Measurements from ENCODE around the gene MYO7B. TPM values are rescaled to one million over a fixed set of nuclear protein-coding genes. Genes with fewer than 3 reads are reported as not detected.

MYO7B gene
- total RNA-seq, 4 donors from 2014 or later = 0.21 to 0.48 (median 0.28) TPM

DNA sequence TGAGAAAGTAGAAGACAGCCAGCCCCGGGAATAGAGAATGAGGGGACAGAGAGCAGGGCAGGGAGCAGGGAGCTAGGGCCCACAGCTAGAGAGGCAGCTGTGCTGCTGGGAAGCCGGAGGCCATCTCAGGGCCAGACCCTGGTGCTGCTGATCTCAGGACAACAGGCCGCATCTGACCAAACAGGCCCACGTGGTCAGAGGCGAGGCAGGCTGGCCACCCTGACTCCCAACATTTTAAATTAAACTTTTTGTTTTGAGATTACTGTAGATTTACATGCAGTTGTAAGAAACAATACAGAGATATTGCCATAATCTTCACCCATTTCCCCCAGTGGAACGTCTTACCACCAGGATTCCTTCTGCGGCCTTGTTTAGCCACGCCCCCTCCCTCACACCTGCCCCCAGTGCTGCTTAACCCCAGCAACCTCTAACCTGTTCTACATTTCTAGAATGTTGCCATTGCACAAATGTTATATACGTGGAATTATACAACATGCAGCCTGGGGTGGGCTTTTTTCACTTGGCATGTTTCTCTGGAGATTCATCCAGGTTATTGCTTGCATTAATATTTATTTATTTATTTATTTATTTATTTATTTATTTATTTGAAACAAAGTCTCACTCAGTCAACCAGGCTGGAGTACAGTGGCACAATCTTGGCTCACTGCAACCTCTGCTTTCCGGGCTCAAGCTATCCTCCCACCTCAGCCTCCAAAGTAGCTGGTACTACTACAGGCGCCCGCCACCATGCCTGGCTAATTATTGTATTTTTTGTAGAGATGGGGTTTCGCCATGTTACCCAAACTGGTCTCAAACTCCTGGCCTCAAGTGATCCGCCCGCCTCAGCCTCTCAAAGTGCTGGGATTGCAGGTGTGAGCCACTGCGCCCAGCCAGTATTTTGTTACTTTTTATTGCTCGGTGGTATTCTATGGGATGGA lies 61.8 kb downstream of the MYO7B start:
- Histone ChIP-seq H3K36me3 (no peaks in the 10 kb centered on the region), H3K27me3 (no peaks in the 10 kb centered on the region), H3K9me3 (no peaks in the 10 kb centered on the region), H3K27ac (no peak overlapping the region), H3K4me3 (no peak overlapping the region), H3K4me1 (no peaks in the 10 kb centered on the region)
- intact Hi-C loops (cut with DNase I; ENCODE audit: low total_unique reads) = no loop called here
- TF ChIP-seq POLR2A (IDR thresholded peaks at IDR 0.05) = no peak
- TF ChIP-seq, protein P1, sequence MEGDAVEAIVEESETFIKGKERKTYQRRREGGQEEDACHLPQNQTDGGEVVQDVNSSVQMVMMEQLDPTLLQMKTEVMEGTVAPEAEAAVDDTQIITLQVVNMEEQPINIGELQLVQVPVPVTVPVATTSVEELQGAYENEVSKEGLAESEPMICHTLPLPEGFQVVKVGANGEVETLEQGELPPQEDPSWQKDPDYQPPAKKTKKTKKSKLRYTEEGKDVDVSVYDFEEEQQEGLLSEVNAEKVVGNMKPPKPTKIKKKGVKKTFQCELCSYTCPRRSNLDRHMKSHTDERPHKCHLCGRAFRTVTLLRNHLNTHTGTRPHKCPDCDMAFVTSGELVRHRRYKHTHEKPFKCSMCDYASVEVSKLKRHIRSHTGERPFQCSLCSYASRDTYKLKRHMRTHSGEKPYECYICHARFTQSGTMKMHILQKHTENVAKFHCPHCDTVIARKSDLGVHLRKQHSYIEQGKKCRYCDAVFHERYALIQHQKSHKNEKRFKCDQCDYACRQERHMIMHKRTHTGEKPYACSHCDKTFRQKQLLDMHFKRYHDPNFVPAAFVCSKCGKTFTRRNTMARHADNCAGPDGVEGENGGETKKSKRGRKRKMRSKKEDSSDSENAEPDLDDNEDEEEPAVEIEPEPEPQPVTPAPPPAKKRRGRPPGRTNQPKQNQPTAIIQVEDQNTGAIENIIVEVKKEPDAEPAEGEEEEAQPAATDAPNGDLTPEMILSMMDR (IDR thresholded peaks at IDR 0.05) = no peak
- no peak for DNase-seq

DNA sequence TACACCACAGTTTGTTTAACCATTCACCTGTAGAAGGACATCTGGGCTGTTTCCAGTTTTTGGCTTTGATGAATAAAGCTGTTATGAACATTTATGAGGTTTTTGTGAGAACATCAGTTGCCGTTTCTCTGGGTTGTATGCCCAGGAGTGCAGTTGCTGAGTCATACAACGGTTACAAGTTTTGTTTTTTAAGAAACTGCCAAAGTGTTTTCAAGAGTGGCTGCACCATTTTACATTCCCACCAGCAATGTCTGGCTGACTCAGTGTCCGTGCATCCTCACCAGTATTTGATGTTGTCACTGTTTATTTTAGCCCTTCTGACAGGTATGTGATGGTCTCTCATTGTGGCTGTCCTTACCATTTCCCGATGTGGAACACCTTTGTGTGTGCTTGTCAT lies 62.5 kb downstream of the MYO7B start:
- no peak for TF ChIP-seq POLR2A (IDR thresholded peaks at IDR 0.05)
- TF ChIP-seq, protein P1 (IDR thresholded peaks at IDR 0.05) = no peak
- H3K27ac ChIP-seq = no peak overlapping the region
- intact Hi-C loops (cut with DNase I; ENCODE audit: low total_unique reads) = no loop called here
- H3K9me3 ChIP-seq = no peaks in the 10 kb centered on the region
- no peaks in the 10 kb centered on the region for H3K27me3 ChIP-seq
- H3K36me3 ChIP-seq = no peaks in the 10 kb centered on the region
- no peaks in the 10 kb centered on the region for H3K4me1 ChIP-seq
- DNase-seq = no peak
- H3K4me3 ChIP-seq = no peak overlapping the region

DNA sequence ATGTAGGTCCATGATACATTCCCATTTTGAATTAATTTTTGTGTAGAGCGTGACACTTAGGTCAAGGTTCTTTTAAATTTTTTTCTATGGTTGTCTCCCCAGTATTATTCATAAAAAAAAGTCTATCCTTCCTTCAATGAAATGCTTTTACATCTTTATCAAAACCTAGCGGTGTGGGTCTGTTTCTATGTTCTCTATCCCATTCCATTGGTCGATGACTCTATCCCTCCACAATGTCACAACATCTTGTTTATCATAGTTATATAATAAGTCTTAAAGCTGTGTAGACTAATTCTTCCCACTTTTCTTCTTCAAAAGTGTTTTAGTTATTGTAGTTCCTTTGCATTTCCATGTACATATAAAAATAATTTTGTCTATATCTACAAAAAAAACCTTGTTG lies 63.2 kb downstream of the MYO7B start:
- Histone ChIP-seq H3K9me3 (no peaks in the 10 kb centered on the region), H3K27me3 (no peaks in the 10 kb centered on the region), H3K36me3 (no peaks in the 10 kb centered on the region), H3K4me1 (no peaks in the 10 kb centered on the region), H3K27ac (no peak overlapping the region), H3K4me3 (no peak overlapping the region)
- TF ChIP-seq, protein P1 (IDR thresholded peaks at IDR 0.05) = no peak
- TF ChIP-seq POLR2A (IDR thresholded peaks at IDR 0.05) = no peak
- DNase-seq = no peak
- intact Hi-C loops (cut with DNase I; ENCODE audit: low total_unique reads) = no loop called here

DNA sequence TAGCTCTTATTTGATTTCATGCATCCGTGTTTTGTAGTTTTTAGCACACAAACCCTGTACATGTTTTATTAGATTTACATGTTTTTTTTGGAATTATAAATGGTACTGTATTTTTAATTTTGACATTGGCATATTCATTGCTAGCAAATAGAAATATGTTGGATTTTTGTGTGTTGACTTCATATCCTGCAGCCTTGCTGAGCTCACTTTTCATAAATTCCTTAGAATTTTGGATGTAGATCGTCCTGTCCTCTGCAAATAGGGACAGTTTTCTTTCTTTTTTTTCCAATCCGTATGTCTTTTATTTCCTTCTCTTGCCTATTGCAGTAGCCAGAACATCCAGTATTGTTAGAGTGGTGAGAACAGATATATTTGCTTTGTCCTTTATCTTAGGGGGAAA lies 63.7 kb downstream of the MYO7B start:
- TF ChIP-seq POLR2A (IDR thresholded peaks at IDR 0.05) = no peak
- TF ChIP-seq, protein P1 (IDR thresholded peaks at IDR 0.05) = no peak
- Histone ChIP-seq H3K9me3 (no peaks in the 10 kb centered on the region), H3K36me3 (no peaks in the 10 kb centered on the region), H3K27me3 (no peaks in the 10 kb centered on the region), H3K4me3 (no peak overlapping the region), H3K4me1 (no peaks in the 10 kb centered on the region), H3K27ac (no peak overlapping the region)
- intact Hi-C loops (cut with DNase I; ENCODE audit: low total_unique reads) = no loop called here
- no peak for DNase-seq

DNA sequence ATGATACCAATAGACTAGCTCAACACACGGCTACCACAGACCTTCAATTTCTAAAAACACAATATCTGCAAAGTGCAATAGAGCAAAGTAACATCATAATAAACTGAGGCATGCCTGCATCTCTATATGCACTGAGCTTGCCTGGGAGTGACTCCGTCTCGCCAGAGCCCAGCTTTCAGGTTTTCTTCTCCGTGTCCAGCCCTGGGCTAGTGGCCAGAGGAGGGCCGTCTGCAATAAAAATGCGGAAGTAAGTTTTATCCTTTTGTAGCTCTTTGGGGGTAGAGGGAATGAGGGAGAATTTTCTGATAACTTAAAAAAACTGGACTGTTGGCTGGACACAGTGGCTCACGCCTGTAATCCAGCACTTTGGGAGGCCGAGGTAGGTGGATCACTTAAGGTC lies 69.5 kb downstream of the MYO7B start:
- no peaks in the 10 kb centered on the region for H3K4me1 ChIP-seq
- intact Hi-C loops (cut with DNase I; ENCODE audit: low total_unique reads) = no loop called here
- no peak overlapping the region for H3K27ac ChIP-seq
- TF ChIP-seq, protein P1 (IDR thresholded peaks at IDR 0.05) = no peak
- TF ChIP-seq POLR2A (IDR thresholded peaks at IDR 0.05) = no peak
- no peaks in the 10 kb centered on the region for H3K27me3 ChIP-seq
- no peaks in the 10 kb centered on the region for H3K36me3 ChIP-seq
- no peaks in the 10 kb centered on the region for H3K9me3 ChIP-seq
- no peak overlapping the region for H3K4me3 ChIP-seq
- DNase-seq = no peak

Data from uterus (tissue), 4 donors.